Fibroblast of mammary gland (primary cell): ENCODE data around the gene MAP7D2.
A peak's percentile ranks its signal among the peaks of the same experiment; 100 is the strongest.

Experiments used
- DNase-seq: peaks from one replicate; pipeline ENCODE4 v3.0.0-alpha.2; 2010; ENCODE audit warnings: low read depth
- H3K4me3 ChIP-seq: 2 replicates; pipeline ENCODE4 v1.5.1; 2011; ENCODE audit warnings: low read depth, mild to moderate bottlenecking, low read length, moderate library complexity; ENCODE audit not compliant: control insufficient read depth
- CTCF ChIP-seq: conservative IDR thresholded peaks from 2 replicates; pipeline ENCODE4 v1.5.1; 2011; ENCODE audit warnings: low read depth, low read length, inconsistent platforms; ENCODE audit not compliant: control insufficient read depth, insufficient read depth

MAP7D2 gene

GRCh38 chrX:20089845-20090244 lies 26.9 kb downstream of the MAP7D2 start:
- no peak overlapping the region for H3K4me3 ChIP-seq
- no peak for DNase-seq
- TF ChIP-seq CTCF, result no peak

- TF ChIP-seq CTCF, result no peak
- H3K4me3 ChIP-seq, result no peak overlapping the region
- DNase-seq, result no peak
Observed at GRCh38 chrX:20080277-20080676, 36.4 kb downstream of the MAP7D2 start.

- no peak for TF ChIP-seq CTCF
- no peak for DNase-seq
- no peak overlapping the region for H3K4me3 ChIP-seq
Observed at GRCh38 chrX:20071511-20072079, 45.1 kb downstream of the MAP7D2 start.

- no peak overlapping the region for H3K4me3 ChIP-seq
- no peak for TF ChIP-seq CTCF
- DNase-seq, result peak; percentile 90
Observed at GRCh38 chrX:20067709-20068561, 48.8 kb downstream of the MAP7D2 start.

- TF ChIP-seq CTCF, result peak; percentile 64
- peak; percentile 66 for DNase-seq
- no peak overlapping the region for H3K4me3 ChIP-seq
Observed at GRCh38 chrX:20066968-20067708, 49.6 kb downstream of the MAP7D2 start.

- peak; percentile 10 for DNase-seq
- TF ChIP-seq CTCF, result peak; percentile 37
- no peak overlapping the region for H3K4me3 ChIP-seq
Observed at GRCh38 chrX:20063716-20064351, 52.9 kb downstream of the MAP7D2 start.
